GM12892 (cell line): ENCODE results near the gene NALF2.

Source experiments
- POLR2A ChIP-seq: IDR thresholded peaks from 2 replicates; pipeline ENCODE4 v1.6.1; 2011; ENCODE audit warnings: low read depth, low read length, control low read depth
- POLR2AphosphoS5 ChIP-seq: IDR thresholded peaks from 2 replicates; pipeline ENCODE4 v1.6.1; 2011; ENCODE audit warnings: low read depth, low read length, control low read depth

GRCh38 chrX:69469975-69470374 lies 34.2 kb upstream of the NALF2 start:
- TF ChIP-seq POLR2A (no peak), POLR2AphosphoS5 (no peak)
